Omental fat pad (tissue), 4 donors: Measurements from ENCODE around the gene ZDHHC24. TPM values are rescaled to one million over a fixed set of nuclear protein-coding genes. Genes with fewer than 3 reads are reported as not detected.

Experiments used
- ATAC-seq: fragments of 150-250 bp; one replicate; pipeline ENCODE4 v1.9.1; 2016; ENCODE audit warnings: mild to moderate bottlenecking, moderate library complexity; ENCODE audit not compliant: low FRiP score
- DNase-seq: peaks from one replicate; pipeline ENCODE4 v3.0.0-alpha.2; 2019; ENCODE audit warnings: low spot score
- CTCF ChIP-seq, 3 donors: fragments of 450-650 bp; IDR thresholded peaks; one replicate each; pipeline ENCODE4 v1.5.1; 2016 to 2017; ENCODE audit warnings: antibody characterized with exemption in 3 of 3, mild to moderate bottlenecking in 3 of 3, moderate library complexity in 2 of 3
- total RNA-seq, 4 donors: library from RNA; depleted of rRNA; stranded (reverse); fragments of >200 nt; gene quantifications; one replicate each; pipeline ENCODE4 v1.1.0, GENCODE V29; 2016

Gene ZDHHC24
- total RNA-seq, 4 donors from 2014 or later: 12.1 to 18.7 (median 13.0) TPM

- TF ChIP-seq CTCF (IDR thresholded peaks at IDR 0.05): no peak
- DNase-seq (no peak), ATAC-seq (no peak)
Observed at GRCh38 chr11:66473608-66474515, 72.0 kb downstream of the ZDHHC24 start.

GRCh38 chr11:66473167-66473566 is 72.7 kb downstream of the ZDHHC24 start:
- TF ChIP-seq CTCF (IDR thresholded peaks at IDR 0.05): no peak
- DNase-seq (no peak), ATAC-seq (no peak)

- ATAC-seq (no peak), DNase-seq (no peak)
- no peak for TF ChIP-seq CTCF (IDR thresholded peaks at IDR 0.05)
Observed at GRCh38 chr11:66472054-66472453, 73.8 kb downstream of the ZDHHC24 start.

GRCh38 chr11:66471142-66471541 is 74.7 kb downstream of the ZDHHC24 start:
- TF ChIP-seq CTCF (IDR thresholded peaks at IDR 0.05): no peak
- ATAC-seq (no peak), DNase-seq (no peak)

Other genes starting within 250 kb of the ZDHHC24 start
- gene CD248, start 229.0 kb downstream of the ZDHHC24 start, total RNA-seq: 100 to 1,000 TPM in 1 of 4 donors, 10 to 100 TPM in 3; 43.2 to 107 (median 70.7) TPM
- gene RIN1, start 209.6 kb downstream of the ZDHHC24 start, total RNA-seq: 10 to 100 TPM in 1 of 4 donors, 1 to 10 TPM in 3; 2.9 to 34.6 (median 3.6) TPM
- 10 to 100 TPM; 36.7 to 59.2 (median 42.0) TPM for gene BRMS1, start 200.9 kb downstream of the ZDHHC24 start, total RNA-seq
- gene B4GAT1, start 198.4 kb downstream of the ZDHHC24 start, total RNA-seq: 10 to 100 TPM; 13.3 to 37.1 (median 21.1) TPM
- gene SLC29A2, start 174.3 kb downstream of the ZDHHC24 start, total RNA-seq: 1 to 10 TPM; 2.7 to 7.4 (median 5.0) TPM
- gene NPAS4, start 125.0 kb downstream of the ZDHHC24 start, total RNA-seq: under 1 TPM in 1 of 4 donors, not detected in 3; 0.19 TPM
- 10 to 100 TPM; 29.2 to 38.0 (median 32.3) TPM for gene MRPL11, start 107.2 kb downstream of the ZDHHC24 start, total RNA-seq
- gene PELI3, start 79.1 kb downstream of the ZDHHC24 start, total RNA-seq: 10 to 100 TPM in 2 of 4 donors, 1 to 10 TPM in 2; 9.2 to 16.3 (median 12.5) TPM
- gene DPP3, start 65.6 kb downstream of the ZDHHC24 start, total RNA-seq: 10 to 100 TPM; 13.9 to 23.9 (median 21.0) TPM
- gene BBS1, start 35.4 kb downstream of the ZDHHC24 start, total RNA-seq: 10 to 100 TPM; 35.5 to 71.9 (median 37.9) TPM
- not detected for gene ACTN3, start 855 bp upstream of the ZDHHC24 start, total RNA-seq
- gene CTSF, start 22.6 kb upstream of the ZDHHC24 start, total RNA-seq: 100 to 1,000 TPM in 2 of 4 donors, 10 to 100 TPM in 2; 82.8 to 110 (median 96.5) TPM
- gene CCDC87, start 47.0 kb upstream of the ZDHHC24 start, total RNA-seq: under 1 TPM in 2 of 4 donors, not detected in 2; 0.19 to 0.28 TPM
- gene CCS, start 47.1 kb upstream of the ZDHHC24 start, total RNA-seq: 10 to 100 TPM; 19.0 to 42.4 (median 21.7) TPM
- gene RBM14, start 70.6 kb upstream of the ZDHHC24 start, total RNA-seq: 10 to 100 TPM; 38.3 to 74.2 (median 55.7) TPM
- gene RBM4, start 92.7 kb upstream of the ZDHHC24 start, total RNA-seq: 10 to 100 TPM; 63.1 to 90.8 (median 78.3) TPM
- 10 to 100 TPM in 3 of 4 donors, 1 to 10 TPM in 1; 7.8 to 13.9 (median 11.2) TPM for gene RBM4B, start 131.8 kb upstream of the ZDHHC24 start, total RNA-seq
- gene SPTBN2, start 183.2 kb upstream of the ZDHHC24 start, total RNA-seq: 10 to 100 TPM in 2 of 4 donors, 1 to 10 TPM in 2; 1.6 to 14.4 (median 8.6) TPM